CD4-positive, alpha-beta T cell treated with Interleukin-21 for 1 hour (primary cell): ENCODE results near the gene MSL3.

Experiments used
- DNase-seq: peaks from one replicate; pipeline ENCODE4 v3.0.0-alpha.2; 2020

The MSL3 gene

DNA sequence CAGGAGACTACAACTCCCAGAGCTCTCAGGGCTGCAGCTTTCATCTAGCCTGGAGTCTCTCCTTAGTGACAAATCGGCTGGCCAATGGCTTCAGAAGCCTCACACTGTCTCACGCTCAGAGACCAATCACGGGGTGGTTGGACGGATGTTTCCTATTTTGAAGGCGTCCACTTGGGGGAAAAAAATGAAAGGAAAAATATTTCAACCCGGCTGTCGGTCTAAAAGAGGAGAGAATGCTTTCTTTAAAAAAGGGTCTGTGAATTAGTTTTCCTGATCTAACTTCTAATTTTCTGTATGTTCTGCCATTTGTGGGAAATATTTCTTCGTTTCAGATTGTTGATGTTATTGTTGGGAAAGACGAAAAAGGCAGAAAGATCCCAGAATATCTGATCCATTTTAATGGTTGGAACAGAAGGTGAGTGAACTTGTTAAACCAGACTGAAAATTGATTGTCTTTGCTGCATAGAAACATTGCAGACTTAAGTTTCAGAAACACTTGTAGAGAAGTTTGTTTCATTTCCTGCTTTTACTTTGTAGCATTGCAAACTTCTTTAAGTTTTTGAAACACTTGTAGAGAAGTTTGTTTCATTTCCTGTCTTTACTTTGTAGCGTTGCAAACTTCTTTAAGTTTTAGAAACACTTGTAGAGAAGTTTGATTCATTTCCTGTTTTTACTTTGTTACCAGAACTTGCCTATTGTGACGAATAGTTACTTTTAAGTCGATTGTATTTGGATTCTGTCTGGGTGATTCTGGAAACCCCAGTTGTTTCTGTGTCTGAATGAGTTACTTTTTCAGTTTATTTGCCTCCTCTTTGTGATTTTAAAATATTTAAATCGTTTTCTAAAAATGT, 1.6 kb downstream of the MSL3 start:
- peak; percentile 87 for DNase-seq

GRCh38 chrX:11760958-11761357, 2.9 kb downstream of the MSL3 start:
- DNase-seq = no peak

- DNase-seq = peak; percentile 26
These were observed 6.6 kb downstream of the MSL3 start for GRCh38 chrX:11764602-11765067.

- no peak for DNase-seq
These were observed 7.4 kb downstream of the MSL3 start for GRCh38 chrX:11765449-11765848.

GRCh38 chrX:11766487-11766886, 8.4 kb downstream of the MSL3 start:
- no peak for DNase-seq

DNA sequence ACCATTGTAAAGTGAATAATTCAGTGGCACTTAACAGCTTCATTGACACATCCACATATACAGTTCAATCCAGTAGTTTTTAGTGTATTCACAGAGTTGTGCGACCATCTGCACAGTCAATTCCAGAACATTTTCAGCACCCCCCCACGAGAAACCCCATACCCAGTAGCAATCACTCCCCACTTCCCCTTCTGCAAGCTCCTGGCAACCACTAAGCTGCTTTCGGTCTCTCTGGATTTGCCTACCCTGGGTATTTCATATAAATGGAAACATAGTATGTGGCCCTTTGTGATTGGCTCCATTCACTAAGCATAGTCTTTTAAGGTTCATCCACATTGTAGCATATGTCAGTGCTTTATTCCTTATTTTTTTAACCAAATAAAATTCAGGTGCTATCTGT, 10.0 kb downstream of the MSL3 start:
- no peak for DNase-seq

DNA sequence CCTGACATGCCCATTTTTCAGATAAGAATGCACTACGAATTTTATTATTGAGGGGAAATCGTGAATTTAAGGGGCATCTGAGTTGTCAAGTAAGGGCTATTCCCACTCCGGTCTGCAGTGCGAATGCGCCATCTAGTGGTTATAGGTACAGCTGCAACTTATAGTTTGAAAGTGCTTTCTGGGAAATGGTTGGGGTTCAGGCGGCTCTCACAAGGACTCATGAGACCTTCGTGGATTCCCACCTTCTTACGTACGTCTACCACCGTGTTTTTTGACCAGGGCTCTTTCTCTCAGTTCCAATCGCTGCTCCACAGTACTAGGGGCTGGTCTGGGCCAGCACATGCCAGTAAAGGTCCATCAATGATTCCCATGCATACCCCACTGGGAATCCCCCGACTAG, 12.3 kb downstream of the MSL3 start:
- DNase-seq = peak; percentile 76

DNA sequence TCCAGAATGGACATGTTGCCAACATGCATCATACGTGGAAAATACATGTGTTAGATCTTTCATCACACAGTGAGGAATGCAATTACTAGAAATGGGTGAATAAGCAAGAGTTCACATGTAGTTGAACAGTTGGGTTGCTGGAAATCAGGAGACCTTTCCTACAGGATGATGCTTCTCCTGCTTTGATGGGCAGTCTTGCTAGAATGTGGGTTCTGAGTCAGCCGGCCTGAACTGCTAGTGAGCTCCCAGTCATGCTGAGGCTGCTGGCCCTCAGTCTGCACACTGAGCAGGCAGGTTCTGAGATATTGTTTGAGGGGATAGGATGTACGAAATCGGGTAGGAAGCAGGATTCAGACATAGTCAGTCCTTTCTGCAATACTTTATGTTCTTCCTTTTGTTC, 20.2 kb downstream of the MSL3 start:
- DNase-seq = no peak

DNA sequence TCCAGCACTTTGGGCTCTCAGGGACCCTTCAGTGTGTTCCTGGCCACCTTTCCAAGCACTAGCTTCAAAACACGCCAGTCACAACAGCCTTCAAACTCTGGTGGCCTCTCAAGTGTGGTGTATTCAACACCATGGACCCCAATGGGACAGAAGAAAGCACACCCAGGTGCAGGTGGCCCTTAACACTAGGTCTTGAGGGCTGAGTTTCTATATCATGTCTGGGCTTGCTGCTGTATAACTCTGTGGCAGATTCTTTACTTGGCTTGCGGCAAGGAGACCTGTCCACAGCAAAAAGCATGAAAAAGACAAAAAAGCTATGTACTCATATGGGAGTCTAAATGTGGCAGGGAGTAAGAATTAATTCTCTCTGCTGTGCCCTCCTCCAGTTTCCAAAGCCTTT, 23.1 kb downstream of the MSL3 start:
- no peak for DNase-seq

- no peak for DNase-seq
These were observed 23.8 kb downstream of the MSL3 start for GRCh38 chrX:11781734-11782370.

DNA sequence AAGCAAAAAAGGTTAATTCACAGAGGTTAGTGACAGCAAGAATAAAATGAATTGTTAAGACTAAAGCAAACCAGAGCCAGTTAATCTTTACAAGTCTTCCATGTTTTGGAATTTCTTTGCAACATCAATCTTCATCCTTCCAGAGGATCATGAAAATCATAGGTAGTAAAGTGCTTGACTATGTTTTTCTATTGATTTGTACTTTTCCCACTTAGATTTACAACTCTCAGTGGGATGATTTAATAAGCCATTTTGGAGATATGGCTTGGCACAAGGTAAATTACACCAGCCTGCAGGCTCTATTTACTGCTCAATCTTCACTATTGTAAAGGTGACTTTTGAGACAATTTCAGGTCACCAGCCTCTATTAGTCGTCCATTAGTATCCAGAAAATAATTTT, 26.5 kb downstream of the MSL3 start:
- DNase-seq = no peak

DNA sequence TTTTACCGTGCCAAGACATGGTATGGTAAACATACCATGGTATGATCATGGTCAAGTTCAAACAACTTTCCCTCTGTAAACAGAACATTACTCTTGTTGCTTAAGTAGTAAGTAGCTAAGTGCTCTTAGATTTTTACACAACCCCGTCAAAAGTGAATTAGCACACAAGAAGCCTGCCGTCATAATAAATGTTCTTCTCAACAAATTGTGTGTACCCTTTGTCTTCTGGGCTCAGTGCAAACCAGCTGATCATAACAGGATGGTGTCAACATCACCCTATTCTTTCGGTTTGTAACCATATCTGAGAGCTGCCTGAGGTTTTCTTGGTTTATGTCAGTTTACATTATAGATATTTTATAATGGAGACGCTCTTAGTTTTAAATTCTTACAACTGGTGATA, 28.8 kb downstream of the MSL3 start:
- no peak for DNase-seq

GRCh38 chrX:11787564-11787963, 29.5 kb downstream of the MSL3 start:
- DNase-seq = peak; percentile 74

DNA sequence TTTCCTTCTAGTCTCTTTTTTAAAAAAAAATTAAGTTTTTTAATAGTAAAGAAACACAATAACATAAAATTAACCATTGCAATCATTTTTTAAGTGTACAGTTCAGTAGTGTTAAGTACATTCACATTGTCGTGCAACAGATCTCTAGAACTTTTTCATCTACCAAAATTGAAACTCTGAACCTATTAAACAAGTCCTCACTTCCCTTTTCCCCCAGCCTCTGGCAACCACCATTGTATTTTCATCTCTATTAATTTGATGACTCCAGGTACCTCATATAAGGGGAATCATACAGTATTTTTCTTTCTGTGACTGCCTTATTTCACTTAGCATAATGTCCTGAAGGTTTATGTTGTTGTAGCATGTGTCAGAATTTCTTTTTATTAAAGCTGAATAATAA, 31.8 kb downstream of the MSL3 start:
- DNase-seq = no peak

- no peak for DNase-seq
These were observed 33.1 kb downstream of the MSL3 start for GRCh38 chrX:11791090-11791489.

- no peak for DNase-seq
These were observed 33.5 kb downstream of the MSL3 start for GRCh38 chrX:11791537-11791936.

- peak; percentile 40 for DNase-seq
These were observed 34.7 kb downstream of the MSL3 start for GRCh38 chrX:11792461-11793421.

DNA sequence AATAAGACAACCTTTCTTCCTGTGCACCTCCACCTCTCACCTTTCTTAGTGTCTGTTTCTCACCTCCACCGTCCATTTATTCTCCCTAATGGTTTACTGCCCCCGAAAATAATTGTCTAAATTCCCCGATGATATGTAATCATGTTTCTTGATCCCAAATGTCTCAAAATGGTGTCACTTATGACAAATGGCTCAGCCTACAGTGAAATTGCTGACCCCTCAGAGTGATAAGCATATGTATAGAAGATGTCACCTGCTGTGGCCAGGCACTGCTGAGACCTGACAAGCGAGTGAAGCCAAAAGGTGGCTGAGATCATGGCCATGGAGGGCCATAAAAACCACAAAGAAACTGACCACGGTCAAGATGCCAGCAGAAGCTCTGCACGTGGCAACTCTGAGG, 35.7 kb downstream of the MSL3 start:
- DNase-seq = no peak

DNA sequence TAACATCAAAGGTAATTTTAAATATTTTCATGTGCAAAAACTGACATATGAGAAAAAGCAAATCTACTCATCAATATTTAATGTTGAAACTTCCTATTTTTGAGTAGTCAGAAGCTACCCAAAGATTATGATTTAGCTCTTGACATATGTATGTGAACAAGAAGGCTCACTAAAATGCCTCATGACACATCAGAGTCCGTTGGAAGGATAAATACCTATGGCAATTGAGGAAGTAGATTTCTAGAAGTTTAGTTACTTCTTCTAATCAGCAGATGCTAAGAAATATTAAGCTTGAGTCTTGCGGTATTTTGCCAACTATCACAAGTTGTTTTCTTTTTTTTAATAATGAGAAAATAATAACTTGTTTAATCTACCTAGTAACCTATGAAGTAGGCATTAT, 55.3 kb downstream of the MSL3 start:
- DNase-seq = no peak
